ENCODE data around the gene DSC2. TPM values are rescaled to one million over a fixed set of nuclear protein-coding genes. Genes with fewer than 3 reads are reported as not detected.

The DSC2 gene
- total RNA-seq, 1 donor from 2014 or later, result 16.0 TPM

DNA sequence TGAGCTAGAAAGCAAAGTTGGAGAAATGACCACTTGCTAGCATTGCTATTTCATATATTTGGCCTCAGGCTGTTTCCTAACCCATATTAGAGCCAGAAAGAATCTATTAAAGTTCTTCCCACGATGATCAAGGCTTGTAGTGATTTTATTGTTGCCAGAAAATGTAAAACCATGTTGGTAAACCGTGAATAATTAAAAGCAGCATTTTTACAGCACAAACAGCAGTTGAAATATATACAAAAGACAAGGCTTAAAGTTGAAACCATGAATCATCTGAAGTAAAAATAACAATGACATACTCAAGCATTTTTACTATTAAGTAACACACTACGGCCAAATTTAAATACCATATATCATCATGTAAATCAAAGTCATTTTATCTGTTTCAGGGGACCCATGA, 32.0 kb downstream of the DSC2 start:
- Histone ChIP-seq H3K79me2 (ENCODE audit: low read depth) (no peaks in the 10 kb centered on the region), H2AFZ (replicated peaks) (no peak overlapping the region), H3K36me3 (no peaks in the 10 kb centered on the region), H3K27ac (no peak overlapping the region), H3K4me2 (no peak overlapping the region), H3F3A (ENCODE audit: low read depth) (peaks cover 6% of the 10 kb centered on the region), H3K27me3 (no peaks in the 10 kb centered on the region), H3K4me3 (no peak overlapping the region), H3K4me1 (no peaks in the 10 kb centered on the region), H3K9me3 (ENCODE audit: low read depth) (no peaks in the 10 kb centered on the region), H3K9ac (no peak overlapping the region), H4K20me1 (ENCODE audit: low read depth) (no peaks in the 10 kb centered on the region)
- no peak overlapping the region for H3K27ac Mint-ChIP-seq
- no peaks in the 10 kb centered on the region for H3K9me3 Mint-ChIP-seq
- no peak for DNase-seq (ENCODE audit: low spot score)
- no peak overlapping the region for H3K4me3 Mint-ChIP-seq
- no peak for TF ChIP-seq EZH2phosphoT487 (IDR thresholded peaks at IDR 0.05)
- TF ChIP-seq EZH2 (IDR thresholded peaks at IDR 0.05), result no peak
- TF ChIP-seq, protein P1, sequence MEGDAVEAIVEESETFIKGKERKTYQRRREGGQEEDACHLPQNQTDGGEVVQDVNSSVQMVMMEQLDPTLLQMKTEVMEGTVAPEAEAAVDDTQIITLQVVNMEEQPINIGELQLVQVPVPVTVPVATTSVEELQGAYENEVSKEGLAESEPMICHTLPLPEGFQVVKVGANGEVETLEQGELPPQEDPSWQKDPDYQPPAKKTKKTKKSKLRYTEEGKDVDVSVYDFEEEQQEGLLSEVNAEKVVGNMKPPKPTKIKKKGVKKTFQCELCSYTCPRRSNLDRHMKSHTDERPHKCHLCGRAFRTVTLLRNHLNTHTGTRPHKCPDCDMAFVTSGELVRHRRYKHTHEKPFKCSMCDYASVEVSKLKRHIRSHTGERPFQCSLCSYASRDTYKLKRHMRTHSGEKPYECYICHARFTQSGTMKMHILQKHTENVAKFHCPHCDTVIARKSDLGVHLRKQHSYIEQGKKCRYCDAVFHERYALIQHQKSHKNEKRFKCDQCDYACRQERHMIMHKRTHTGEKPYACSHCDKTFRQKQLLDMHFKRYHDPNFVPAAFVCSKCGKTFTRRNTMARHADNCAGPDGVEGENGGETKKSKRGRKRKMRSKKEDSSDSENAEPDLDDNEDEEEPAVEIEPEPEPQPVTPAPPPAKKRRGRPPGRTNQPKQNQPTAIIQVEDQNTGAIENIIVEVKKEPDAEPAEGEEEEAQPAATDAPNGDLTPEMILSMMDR (IDR thresholded peaks at IDR 0.05), result no peak
- H3K4me1 Mint-ChIP-seq, result peaks cover 9% of the 10 kb centered on the region
- peaks cover 23% of the 10 kb centered on the region for H3K36me3 Mint-ChIP-seq
- H3K27me3 Mint-ChIP-seq (ENCODE audit: insufficient read depth, low read depth), result no peaks in the 10 kb centered on the region

DNA sequence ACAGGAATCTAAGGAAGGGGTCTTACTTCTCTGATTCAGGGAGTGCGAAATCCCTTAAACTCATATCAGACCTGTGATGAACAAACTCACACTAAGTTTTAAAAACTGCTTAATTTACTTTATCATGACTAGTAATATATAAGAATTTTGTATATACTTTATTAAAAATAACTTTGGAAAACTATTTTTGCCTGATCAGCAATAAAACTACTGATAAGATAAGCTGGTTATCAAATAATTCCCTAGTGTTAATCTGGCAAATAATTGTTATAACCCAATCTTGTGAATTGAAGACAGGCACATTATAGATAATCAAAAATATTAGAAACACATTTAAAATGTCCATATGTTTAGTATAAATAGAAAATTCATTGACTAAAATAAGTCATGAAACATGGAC, 36.0 kb downstream of the DSC2 start:
- H3K27ac Mint-ChIP-seq, result no peak overlapping the region

DNA sequence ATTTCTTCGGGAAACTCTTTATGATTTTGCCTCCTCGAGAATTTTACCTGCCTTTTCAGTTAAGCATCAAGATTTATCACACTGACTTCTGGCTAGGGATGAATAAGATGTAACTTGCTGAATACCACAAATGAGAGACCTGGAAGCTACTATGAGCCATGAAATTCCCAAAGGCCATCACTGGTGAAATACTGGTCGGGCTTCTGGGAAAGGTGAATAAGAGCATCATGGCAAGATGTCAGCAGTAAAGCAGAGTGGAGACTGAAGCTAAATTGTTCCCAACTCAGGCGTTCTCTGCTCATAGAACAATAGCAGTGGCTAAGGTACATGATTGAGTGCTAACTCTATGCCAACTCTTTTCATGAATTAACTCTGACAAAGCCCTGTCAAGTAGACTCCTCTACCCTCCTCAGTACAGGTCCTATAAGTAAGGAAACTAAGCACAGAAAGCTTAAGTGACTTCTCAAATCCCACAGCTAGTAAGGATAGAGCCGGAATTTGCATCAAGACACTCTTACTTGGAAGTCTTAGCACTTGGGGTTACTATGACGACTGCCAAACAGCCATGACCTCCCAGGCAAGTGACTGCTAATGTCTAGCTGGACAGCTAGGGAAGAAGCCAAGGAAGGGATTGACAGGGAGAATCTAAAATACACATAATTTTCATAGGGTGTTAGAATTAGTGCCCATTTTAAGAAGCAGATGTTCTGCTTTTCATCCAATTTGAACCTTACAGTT, 37.0 kb downstream of the DSC2 start:
- Mint-ChIP-seq H3K36me3 (peaks cover 10% of the 10 kb centered on the region), H3K4me3 (no peak overlapping the region), H3K9me3 (no peaks in the 10 kb centered on the region), H3K27ac (peak overlapping the region; percentile 73), H3K27me3 (ENCODE audit: insufficient read depth, low read depth) (no peaks in the 10 kb centered on the region), H3K4me1 (peaks cover 17% of the 10 kb centered on the region)
- H3K27me3 ChIP-seq, result no peaks in the 10 kb centered on the region
- peak; percentile 11 for DNase-seq (ENCODE audit: low spot score)
- H3K4me1 ChIP-seq, result no peaks in the 10 kb centered on the region
- no peak overlapping the region for H2AFZ ChIP-seq (replicated peaks)
- H3K9ac ChIP-seq, result no peak overlapping the region
- no peak overlapping the region for H3K4me2 ChIP-seq
- no peak overlapping the region for H3K4me3 ChIP-seq
- H3K27ac ChIP-seq, result no peak overlapping the region
- no peaks in the 10 kb centered on the region for H4K20me1 ChIP-seq (ENCODE audit: low read depth)
- H3K36me3 ChIP-seq, result no peaks in the 10 kb centered on the region
- no peaks in the 10 kb centered on the region for H3K9me3 ChIP-seq (ENCODE audit: low read depth)
- TF ChIP-seq, protein P1 (IDR thresholded peaks at IDR 0.05), result no peak
- TF ChIP-seq EZH2phosphoT487 (IDR thresholded peaks at IDR 0.05) (no peak), EZH2 (IDR thresholded peaks at IDR 0.05) (no peak)
- H3F3A ChIP-seq (ENCODE audit: low read depth), result peaks cover 11% of the 10 kb centered on the region
- no peaks in the 10 kb centered on the region for H3K79me2 ChIP-seq (ENCODE audit: low read depth)

More for the DNA sequence above, 36.0 kb downstream of the DSC2 start:
- Mint-ChIP-seq H3K4me3 (no peak overlapping the region), H3K9me3 (no peaks in the 10 kb centered on the region), H3K27me3 (ENCODE audit: insufficient read depth, low read depth) (no peaks in the 10 kb centered on the region), H3K4me1 (peaks cover 17% of the 10 kb centered on the region), H3K36me3 (peaks cover 13% of the 10 kb centered on the region)
- H3K4me2 ChIP-seq, result no peak overlapping the region
- no peaks in the 10 kb centered on the region for H3K79me2 ChIP-seq (ENCODE audit: low read depth)
- no peak overlapping the region for H2AFZ ChIP-seq (replicated peaks)
- H4K20me1 ChIP-seq (ENCODE audit: low read depth), result no peaks in the 10 kb centered on the region
- peaks cover 11% of the 10 kb centered on the region for H3F3A ChIP-seq (ENCODE audit: low read depth)
- H3K36me3 ChIP-seq, result no peaks in the 10 kb centered on the region
- H3K4me1 ChIP-seq, result no peaks in the 10 kb centered on the region
- TF ChIP-seq, protein P1 (IDR thresholded peaks at IDR 0.05), result no peak
- TF ChIP-seq EZH2phosphoT487 (IDR thresholded peaks at IDR 0.05), result no peak
- H3K27ac ChIP-seq, result no peak overlapping the region
- H3K9me3 ChIP-seq (ENCODE audit: low read depth), result no peaks in the 10 kb centered on the region
- no peaks in the 10 kb centered on the region for H3K27me3 ChIP-seq
- no peak overlapping the region for H3K9ac ChIP-seq
- DNase-seq (ENCODE audit: low spot score), result no peak
- H3K4me3 ChIP-seq, result no peak overlapping the region
